WTC11 (cell line): ENCODE data around the gene DCK. TPM values are rescaled to one million over a fixed set of nuclear protein-coding genes. Genes with fewer than 3 reads are reported as not detected.

Experiments used
- ATAC-seq: fragments of 200-7000 bp; cut with Tn5 transposase; 2 replicates; pipeline ENCODE4 v1.10.0; 2021; ENCODE audit warnings: mild to moderate bottlenecking, moderate library complexity
- CTCF ChIA-PET: fragments of 300-600 bp; sonication (Branson Sonifier 250); formaldehyde crosslinking; loops from one replicate; lab custom pipeline; 2021; ENCODE audit warnings: antibody characterized with exemption; lab: Charles Lee
- POLR2A ChIA-PET: fragments of 350-600 bp; sonication (Branson Sonifier 250); formaldehyde crosslinking; loops from one replicate; lab custom pipeline; 2021; ENCODE audit warnings: antibody characterized with exemption; lab: Charles Lee
- DNase-seq: peaks from one replicate; pipeline ENCODE4 v3.0.0; 2021; ENCODE audit warnings: low spot score
- H3K27ac Mint-ChIP-seq: 2 replicates; pipeline ENCODE4 v1.8.0; 2021; ENCODE audit warnings: mixed read lengths
- H3K27me3 Mint-ChIP-seq: 2 replicates; pipeline ENCODE4 v1.8.0; 2021; ENCODE audit warnings: low read depth, mild to moderate bottlenecking, moderate library complexity, mixed read lengths
- H3K36me3 Mint-ChIP-seq: 2 replicates; pipeline ENCODE4 v1.8.0; 2021; ENCODE audit warnings: mixed read lengths
- H3K4me1 Mint-ChIP-seq: 2 replicates; pipeline ENCODE4 v1.8.0; 2022; ENCODE audit warnings: mixed read lengths
- H3K4me3 Mint-ChIP-seq: 2 replicates; pipeline ENCODE4 v1.8.0; 2021; ENCODE audit warnings: mild to moderate bottlenecking, moderate library complexity, mixed read lengths
- H3K9me3 Mint-ChIP-seq: 2 replicates; pipeline ENCODE4 v1.8.0; 2021; ENCODE audit warnings: mixed read lengths
- ATF1 ChIP-seq: sonication (generic); formaldehyde crosslinking; IDR thresholded peaks from 2 replicates; pipeline ENCODE4 v1.8.1; 2023; ENCODE audit warnings: mild to moderate bottlenecking, moderate library complexity, missing genetic modification reagents
- ESRRA ChIP-seq: sonication (generic); formaldehyde crosslinking; IDR thresholded peaks from 2 replicates; pipeline ENCODE4 v1.8.1; 2022; ENCODE audit warnings: mild to moderate bottlenecking, missing genetic modification reagents, borderline replicate concordance
- FOXK1 ChIP-seq: sonication (generic); formaldehyde crosslinking; IDR thresholded peaks from 2 replicates; pipeline ENCODE4 v1.8.0; 2022; ENCODE audit warnings: mild to moderate bottlenecking, moderate library complexity, missing genetic modification reagents
- GABPB1 ChIP-seq: sonication (generic); formaldehyde crosslinking; IDR thresholded peaks from 2 replicates; pipeline ENCODE4 v1.8.1; 2023; ENCODE audit warnings: mild to moderate bottlenecking, missing genetic modification reagents
- GTF2I ChIP-seq: fragments of 250-450 bp; sonication (Bioruptor Pico); conservative IDR thresholded peaks from 2 replicates; pipeline ENCODE4 v1.4.0; 2021; ENCODE audit warnings: mild to moderate bottlenecking
- JAZF1 ChIP-seq: fragments of 250-450 bp; sonication (Bioruptor Pico); IDR thresholded peaks from 2 replicates; pipeline ENCODE4 v1.9.0; 2021; ENCODE audit warnings: moderate library complexity, mild to moderate bottlenecking, inconsistent platforms
- NR3C1 ChIP-seq: sonication (generic); formaldehyde crosslinking; conservative IDR thresholded peaks from 2 replicates; pipeline ENCODE4 v1.8.1; 2023; ENCODE audit warnings: low read depth, mild to moderate bottlenecking, missing genetic modification reagents
- OVOL2 ChIP-seq: fragments of 250-450 bp; sonication (Bioruptor Pico); IDR thresholded peaks from 2 replicates; pipeline ENCODE4 v1.9.0; 2021; ENCODE audit warnings: mild to moderate bottlenecking, borderline replicate concordance
- TEAD1 ChIP-seq: sonication (generic); formaldehyde crosslinking; IDR thresholded peaks from 2 replicates; pipeline ENCODE4 v1.8.0; 2022; ENCODE audit warnings: mild to moderate bottlenecking, missing genetic modification reagents
- ZNF317 ChIP-seq: sonication (generic); formaldehyde crosslinking; IDR thresholded peaks from 2 replicates; pipeline ENCODE4 v1.8.1; 2023; ENCODE audit warnings: low read depth, mild to moderate bottlenecking, moderate library complexity, missing genetic modification reagents, borderline replicate concordance
- ZNF671 ChIP-seq: fragments of 250-450 bp; sonication (Bioruptor Pico); IDR thresholded peaks from 2 replicates; pipeline ENCODE4 v1.8.0; 2021; ENCODE audit warnings: mild to moderate bottlenecking
- total RNA-seq: library from RNA; stranded (reverse); gene quantifications from 3 replicates; pipeline ENCODE4 v1.2.3, GENCODE V29; 2021
- TF ChIP-seq, protein P1 (sequence below): sonication (generic); formaldehyde crosslinking; IDR thresholded peaks from 2 replicates; pipeline ENCODE4 v1.8.1; 2023; ENCODE audit warnings: mild to moderate bottlenecking, missing genetic modification reagents, moderate library complexity
- TF ChIP-seq, protein P2 (sequence below): sonication (generic); formaldehyde crosslinking; IDR thresholded peaks from 2 replicates; pipeline ENCODE4 v1.8.0; 2022; ENCODE audit warnings: mild to moderate bottlenecking, missing genetic modification reagents
- TF ChIP-seq, protein P3 (sequence below): sonication (generic); formaldehyde crosslinking; IDR thresholded peaks from 2 replicates; pipeline ENCODE4 v1.8.1; 2023; ENCODE audit warnings: mild to moderate bottlenecking, missing genetic modification reagents, moderate library complexity
- TF ChIP-seq, protein P4 (sequence below): fragments of 200-600 bp; IDR thresholded peaks from 2 replicates; pipeline ENCODE4 v1.8.0; 2022; ENCODE audit warnings: antibody characterized with exemption
- TF ChIP-seq, protein P5 (sequence below): sonication (generic); formaldehyde crosslinking; IDR thresholded peaks from 2 replicates; pipeline ENCODE4 v1.8.1; 2022; ENCODE audit warnings: missing genetic modification reagents, borderline replicate concordance
- TF ChIP-seq, protein P6 (sequence below): fragments of 250-450 bp; sonication (Bioruptor Pico); IDR thresholded peaks from 2 replicates; pipeline ENCODE4 v1.8.0; 2021; ENCODE audit warnings: mild to moderate bottlenecking
- TF ChIP-seq, protein P7 (sequence below): sonication (generic); formaldehyde crosslinking; IDR thresholded peaks from 2 replicates; pipeline ENCODE4 v1.8.0; 2023; ENCODE audit warnings: mild to moderate bottlenecking, missing genetic modification reagents
- TF ChIP-seq, protein P8 (sequence below): fragments of 250-450 bp; sonication (Bioruptor Pico); IDR thresholded peaks from 2 replicates; pipeline ENCODE4 v1.9.0; 2021; ENCODE audit warnings: mild to moderate bottlenecking

The DCK gene
- total RNA-seq, 1 experiment from 2014 or later = 15.0 TPM

DNA sequence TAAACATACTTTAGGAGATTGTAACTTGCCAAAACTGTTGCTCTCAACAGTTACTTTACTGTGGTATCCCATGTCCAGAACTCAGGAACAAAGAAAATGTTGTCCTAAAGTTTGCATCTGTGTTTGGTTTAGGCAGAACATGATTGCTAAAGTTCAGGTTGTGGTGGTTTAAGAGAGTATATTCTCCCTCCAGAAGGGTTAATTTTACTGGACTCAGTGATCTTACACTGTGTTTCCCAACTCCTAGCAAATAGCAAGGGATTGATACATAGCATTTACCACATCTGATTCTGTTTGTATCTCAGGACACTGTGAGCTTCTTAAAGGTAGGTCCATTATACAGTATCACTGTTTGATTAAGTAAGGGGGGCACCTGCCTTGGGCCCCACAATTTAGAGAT, 13.3 kb upstream of the DCK start (continued):
- TF ChIP-seq, protein P1, sequence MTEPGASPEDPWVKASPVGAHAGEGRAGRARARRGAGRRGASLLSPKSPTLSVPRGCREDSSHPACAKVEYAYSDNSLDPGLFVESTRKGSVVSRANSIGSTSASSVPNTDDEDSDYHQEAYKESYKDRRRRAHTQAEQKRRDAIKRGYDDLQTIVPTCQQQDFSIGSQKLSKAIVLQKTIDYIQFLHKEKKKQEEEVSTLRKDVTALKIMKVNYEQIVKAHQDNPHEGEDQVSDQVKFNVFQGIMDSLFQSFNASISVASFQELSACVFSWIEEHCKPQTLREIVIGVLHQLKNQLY (CRISPR knock-in tag) = no peak
- TF ChIP-seq, protein P2, sequence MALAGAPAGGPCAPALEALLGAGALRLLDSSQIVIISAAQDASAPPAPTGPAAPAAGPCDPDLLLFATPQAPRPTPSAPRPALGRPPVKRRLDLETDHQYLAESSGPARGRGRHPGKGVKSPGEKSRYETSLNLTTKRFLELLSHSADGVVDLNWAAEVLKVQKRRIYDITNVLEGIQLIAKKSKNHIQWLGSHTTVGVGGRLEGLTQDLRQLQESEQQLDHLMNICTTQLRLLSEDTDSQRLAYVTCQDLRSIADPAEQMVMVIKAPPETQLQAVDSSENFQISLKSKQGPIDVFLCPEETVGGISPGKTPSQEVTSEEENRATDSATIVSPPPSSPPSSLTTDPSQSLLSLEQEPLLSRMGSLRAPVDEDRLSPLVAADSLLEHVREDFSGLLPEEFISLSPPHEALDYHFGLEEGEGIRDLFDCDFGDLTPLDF (CRISPR knock-in tag) = no peak
- TF ChIP-seq, protein P3, sequence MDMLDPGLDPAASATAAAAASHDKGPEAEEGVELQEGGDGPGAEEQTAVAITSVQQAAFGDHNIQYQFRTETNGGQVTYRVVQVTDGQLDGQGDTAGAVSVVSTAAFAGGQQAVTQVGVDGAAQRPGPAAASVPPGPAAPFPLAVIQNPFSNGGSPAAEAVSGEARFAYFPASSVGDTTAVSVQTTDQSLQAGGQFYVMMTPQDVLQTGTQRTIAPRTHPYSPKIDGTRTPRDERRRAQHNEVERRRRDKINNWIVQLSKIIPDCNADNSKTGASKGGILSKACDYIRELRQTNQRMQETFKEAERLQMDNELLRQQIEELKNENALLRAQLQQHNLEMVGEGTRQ (CRISPR knock-in tag) = no peak
- TF ChIP-seq TEAD1 (CRISPR knock-in tag) = no peak
- no peak for TF ChIP-seq OVOL2

DNA sequence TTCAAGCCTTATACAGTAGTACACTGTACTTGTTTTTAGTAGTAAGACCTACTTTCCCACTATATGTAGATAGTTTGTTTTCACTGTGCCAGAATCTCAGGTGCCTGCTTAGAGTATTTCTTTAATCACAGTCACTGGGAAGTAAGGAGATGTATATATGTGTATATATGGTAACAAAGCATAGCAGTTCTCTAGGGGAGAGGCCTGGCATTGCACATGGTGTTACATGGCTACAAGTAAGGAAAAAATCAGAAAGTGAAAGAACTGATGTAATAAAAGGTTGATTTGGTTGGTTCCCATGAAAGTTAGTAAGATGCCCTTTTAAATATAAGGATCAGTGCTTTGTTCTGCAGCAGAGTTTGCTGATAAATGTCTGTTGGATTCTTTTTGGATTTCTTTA, 9.3 kb upstream of the DCK start:
- no peaks in the 10 kb centered on the region for H3K27me3 Mint-ChIP-seq
- H3K4me3 Mint-ChIP-seq = no peak overlapping the region
- H3K4me1 Mint-ChIP-seq = peaks cover 2% of the 10 kb centered on the region; the same call in 1 of the 2 replicates
- CTCF ChIA-PET = no interaction called here
- DNase-seq (no peak), ATAC-seq (no peak)
- H3K27ac Mint-ChIP-seq = no peak overlapping the region
- no peaks in the 10 kb centered on the region for H3K9me3 Mint-ChIP-seq
- peaks cover 5% of the 10 kb centered on the region; the same call in 1 of the 2 replicates for H3K36me3 Mint-ChIP-seq
- TF ChIP-seq NR3C1 (CRISPR knock-in tag) (no peak), ZNF317 (no peak), ATF1 (CRISPR knock-in tag) (no peak), ESRRA (no peak), GABPB1 (CRISPR knock-in tag) (no peak), ZNF671 (CRISPR knock-in tag) (no peak)
- TF ChIP-seq, protein P4, sequence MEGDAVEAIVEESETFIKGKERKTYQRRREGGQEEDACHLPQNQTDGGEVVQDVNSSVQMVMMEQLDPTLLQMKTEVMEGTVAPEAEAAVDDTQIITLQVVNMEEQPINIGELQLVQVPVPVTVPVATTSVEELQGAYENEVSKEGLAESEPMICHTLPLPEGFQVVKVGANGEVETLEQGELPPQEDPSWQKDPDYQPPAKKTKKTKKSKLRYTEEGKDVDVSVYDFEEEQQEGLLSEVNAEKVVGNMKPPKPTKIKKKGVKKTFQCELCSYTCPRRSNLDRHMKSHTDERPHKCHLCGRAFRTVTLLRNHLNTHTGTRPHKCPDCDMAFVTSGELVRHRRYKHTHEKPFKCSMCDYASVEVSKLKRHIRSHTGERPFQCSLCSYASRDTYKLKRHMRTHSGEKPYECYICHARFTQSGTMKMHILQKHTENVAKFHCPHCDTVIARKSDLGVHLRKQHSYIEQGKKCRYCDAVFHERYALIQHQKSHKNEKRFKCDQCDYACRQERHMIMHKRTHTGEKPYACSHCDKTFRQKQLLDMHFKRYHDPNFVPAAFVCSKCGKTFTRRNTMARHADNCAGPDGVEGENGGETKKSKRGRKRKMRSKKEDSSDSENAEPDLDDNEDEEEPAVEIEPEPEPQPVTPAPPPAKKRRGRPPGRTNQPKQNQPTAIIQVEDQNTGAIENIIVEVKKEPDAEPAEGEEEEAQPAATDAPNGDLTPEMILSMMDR = no peak
- TF ChIP-seq, protein P5, sequence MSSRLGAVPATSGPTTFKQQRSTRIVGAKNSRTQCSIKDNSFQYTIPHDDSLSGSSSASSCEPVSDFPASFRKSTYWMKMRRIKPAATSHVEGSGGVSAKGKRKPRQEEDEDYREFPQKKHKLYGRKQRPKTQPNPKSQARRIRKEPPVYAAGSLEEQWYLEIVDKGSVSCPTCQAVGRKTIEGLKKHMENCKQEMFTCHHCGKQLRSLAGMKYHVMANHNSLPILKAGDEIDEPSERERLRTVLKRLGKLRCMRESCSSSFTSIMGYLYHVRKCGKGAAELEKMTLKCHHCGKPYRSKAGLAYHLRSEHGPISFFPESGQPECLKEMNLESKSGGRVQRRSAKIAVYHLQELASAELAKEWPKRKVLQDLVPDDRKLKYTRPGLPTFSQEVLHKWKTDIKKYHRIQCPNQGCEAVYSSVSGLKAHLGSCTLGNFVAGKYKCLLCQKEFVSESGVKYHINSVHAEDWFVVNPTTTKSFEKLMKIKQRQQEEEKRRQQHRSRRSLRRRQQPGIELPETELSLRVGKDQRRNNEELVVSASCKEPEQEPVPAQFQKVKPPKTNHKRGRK (CRISPR knock-in tag) = no peak
- TF ChIP-seq, protein P6, sequence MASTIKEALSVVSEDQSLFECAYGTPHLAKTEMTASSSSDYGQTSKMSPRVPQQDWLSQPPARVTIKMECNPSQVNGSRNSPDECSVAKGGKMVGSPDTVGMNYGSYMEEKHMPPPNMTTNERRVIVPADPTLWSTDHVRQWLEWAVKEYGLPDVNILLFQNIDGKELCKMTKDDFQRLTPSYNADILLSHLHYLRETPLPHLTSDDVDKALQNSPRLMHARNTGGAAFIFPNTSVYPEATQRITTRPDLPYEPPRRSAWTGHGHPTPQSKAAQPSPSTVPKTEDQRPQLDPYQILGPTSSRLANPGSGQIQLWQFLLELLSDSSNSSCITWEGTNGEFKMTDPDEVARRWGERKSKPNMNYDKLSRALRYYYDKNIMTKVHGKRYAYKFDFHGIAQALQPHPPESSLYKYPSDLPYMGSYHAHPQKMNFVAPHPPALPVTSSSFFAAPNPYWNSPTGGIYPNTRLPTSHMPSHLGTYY (CRISPR knock-in tag) = no peak
- TF ChIP-seq, all 79 proteins: peak for 0
- POLR2A ChIA-PET = no interaction called here

DNA sequence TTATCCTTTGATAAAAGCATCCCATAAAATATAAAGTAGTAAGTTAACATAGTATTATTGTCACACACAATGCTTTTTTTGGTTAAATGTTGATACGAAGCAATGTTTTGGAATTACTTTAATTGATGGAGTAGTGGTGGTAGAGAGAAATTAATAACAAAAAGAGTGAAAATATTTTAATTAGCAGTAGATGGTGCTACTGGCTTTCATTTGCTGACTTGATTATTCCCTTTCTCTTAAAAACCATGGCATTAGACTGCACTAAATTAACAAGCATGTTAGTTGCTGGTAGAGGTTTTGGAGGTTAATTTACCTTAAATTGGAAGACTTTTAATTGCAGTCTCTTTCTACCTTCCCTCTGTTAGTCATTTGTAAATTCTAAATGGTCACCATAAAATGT, 8.9 kb upstream of the DCK start:
- H3K36me3 Mint-ChIP-seq = no peaks in the 10 kb centered on the region
- POLR2A ChIA-PET = no interaction called here
- H3K27me3 Mint-ChIP-seq = no peaks in the 10 kb centered on the region
- DNase-seq (no peak), ATAC-seq (no peak)
- H3K4me1 Mint-ChIP-seq = no peaks in the 10 kb centered on the region
- no peak overlapping the region for H3K27ac Mint-ChIP-seq
- H3K9me3 Mint-ChIP-seq = no peaks in the 10 kb centered on the region
- H3K4me3 Mint-ChIP-seq = no peak overlapping the region
- CTCF ChIA-PET = no interaction called here
- no peak for TF ChIP-seq GTF2I (CRISPR knock-in tag)
- TF ChIP-seq, protein P7, sequence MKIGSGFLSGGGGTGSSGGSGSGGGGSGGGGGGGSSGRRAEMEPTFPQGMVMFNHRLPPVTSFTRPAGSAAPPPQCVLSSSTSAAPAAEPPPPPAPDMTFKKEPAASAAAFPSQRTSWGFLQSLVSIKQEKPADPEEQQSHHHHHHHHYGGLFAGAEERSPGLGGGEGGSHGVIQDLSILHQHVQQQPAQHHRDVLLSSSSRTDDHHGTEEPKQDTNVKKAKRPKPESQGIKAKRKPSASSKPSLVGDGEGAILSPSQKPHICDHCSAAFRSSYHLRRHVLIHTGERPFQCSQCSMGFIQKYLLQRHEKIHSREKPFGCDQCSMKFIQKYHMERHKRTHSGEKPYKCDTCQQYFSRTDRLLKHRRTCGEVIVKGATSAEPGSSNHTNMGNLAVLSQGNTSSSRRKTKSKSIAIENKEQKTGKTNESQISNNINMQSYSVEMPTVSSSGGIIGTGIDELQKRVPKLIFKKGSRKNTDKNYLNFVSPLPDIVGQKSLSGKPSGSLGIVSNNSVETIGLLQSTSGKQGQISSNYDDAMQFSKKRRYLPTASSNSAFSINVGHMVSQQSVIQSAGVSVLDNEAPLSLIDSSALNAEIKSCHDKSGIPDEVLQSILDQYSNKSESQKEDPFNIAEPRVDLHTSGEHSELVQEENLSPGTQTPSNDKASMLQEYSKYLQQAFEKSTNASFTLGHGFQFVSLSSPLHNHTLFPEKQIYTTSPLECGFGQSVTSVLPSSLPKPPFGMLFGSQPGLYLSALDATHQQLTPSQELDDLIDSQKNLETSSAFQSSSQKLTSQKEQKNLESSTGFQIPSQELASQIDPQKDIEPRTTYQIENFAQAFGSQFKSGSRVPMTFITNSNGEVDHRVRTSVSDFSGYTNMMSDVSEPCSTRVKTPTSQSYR = no peak
- TF ChIP-seq, protein P8, sequence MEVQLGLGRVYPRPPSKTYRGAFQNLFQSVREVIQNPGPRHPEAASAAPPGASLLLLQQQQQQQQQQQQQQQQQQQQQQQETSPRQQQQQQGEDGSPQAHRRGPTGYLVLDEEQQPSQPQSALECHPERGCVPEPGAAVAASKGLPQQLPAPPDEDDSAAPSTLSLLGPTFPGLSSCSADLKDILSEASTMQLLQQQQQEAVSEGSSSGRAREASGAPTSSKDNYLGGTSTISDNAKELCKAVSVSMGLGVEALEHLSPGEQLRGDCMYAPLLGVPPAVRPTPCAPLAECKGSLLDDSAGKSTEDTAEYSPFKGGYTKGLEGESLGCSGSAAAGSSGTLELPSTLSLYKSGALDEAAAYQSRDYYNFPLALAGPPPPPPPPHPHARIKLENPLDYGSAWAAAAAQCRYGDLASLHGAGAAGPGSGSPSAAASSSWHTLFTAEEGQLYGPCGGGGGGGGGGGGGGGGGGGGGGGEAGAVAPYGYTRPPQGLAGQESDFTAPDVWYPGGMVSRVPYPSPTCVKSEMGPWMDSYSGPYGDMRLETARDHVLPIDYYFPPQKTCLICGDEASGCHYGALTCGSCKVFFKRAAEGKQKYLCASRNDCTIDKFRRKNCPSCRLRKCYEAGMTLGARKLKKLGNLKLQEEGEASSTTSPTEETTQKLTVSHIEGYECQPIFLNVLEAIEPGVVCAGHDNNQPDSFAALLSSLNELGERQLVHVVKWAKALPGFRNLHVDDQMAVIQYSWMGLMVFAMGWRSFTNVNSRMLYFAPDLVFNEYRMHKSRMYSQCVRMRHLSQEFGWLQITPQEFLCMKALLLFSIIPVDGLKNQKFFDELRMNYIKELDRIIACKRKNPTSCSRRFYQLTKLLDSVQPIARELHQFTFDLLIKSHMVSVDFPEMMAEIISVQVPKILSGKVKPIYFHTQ = no peak
- TF ChIP-seq JAZF1 = no peak
- no peak for TF ChIP-seq FOXK1
